HG02840 (cell line): ENCODE measurements around the gene AFF3.

Experiments used
- ATAC-seq: cut with Tn5 transposase; IDR thresholded peaks from one replicate; pipeline ENCODE4 v1.9.1; 2021; ENCODE audit warnings: mild to moderate bottlenecking, moderate library complexity, moderate number of reproducible peaks; ENCODE audit not compliant: unreplicated experiment, low FRiP score

AFF3 gene

DNA sequence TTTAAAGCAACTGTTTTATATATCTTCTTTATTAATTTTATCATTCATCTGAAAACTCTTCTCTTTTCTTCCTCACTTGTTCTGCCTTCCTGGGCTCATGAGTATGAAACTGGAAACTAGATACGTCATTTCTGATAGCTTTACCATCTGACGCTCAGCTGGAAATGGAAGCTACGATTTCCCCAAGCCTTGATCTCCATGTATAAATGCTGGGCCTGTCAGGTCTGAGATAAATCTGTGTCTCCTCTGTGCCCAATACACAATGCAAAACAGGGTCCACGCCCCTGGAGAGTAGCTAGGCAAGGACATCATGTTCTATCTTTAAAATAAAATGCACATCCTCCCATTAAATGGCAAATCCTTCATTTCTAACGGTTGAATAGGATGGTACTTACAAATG, 238.4 kb downstream of the AFF3 start:
- ATAC-seq: no peak

DNA sequence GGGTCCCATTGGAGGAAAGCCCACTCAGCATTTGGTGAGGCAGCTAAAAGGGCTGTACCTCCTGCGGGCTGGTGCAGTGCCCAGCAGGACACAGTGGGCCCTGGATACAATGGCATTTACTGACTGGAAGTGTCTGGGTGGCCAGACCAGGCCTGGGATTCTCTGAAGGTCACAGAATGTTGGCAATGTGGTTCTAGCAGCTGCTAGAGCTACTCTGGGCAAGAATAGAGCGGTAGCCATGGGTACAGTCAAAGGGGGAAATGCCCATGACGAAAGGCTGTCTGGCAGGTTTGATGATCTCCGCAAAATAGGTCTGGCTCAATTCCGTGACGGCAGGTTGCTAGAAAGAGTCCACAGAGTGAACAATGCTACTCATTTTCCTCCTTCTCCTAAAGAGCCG, 241.8 kb downstream of the AFF3 start:
- no peak for ATAC-seq

DNA sequence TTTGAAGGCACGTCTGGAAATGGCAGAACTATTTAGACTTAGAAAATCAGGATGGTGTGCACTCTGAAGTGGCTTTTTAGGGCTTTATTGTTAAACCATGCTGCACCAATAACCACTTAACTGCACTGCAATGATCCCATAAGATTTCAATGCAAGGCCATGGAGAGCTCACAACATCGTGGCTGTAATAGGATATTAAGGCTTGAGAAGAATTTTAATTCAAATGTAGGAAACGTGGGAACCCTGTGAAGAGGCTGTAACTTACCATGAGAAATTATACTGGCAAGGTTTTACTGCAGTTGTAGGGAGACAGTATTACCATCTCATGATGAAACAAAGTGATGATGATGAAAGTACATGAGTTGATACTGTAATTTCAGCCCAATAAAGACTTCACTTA, 242.5 kb downstream of the AFF3 start:
- ATAC-seq: no peak

DNA sequence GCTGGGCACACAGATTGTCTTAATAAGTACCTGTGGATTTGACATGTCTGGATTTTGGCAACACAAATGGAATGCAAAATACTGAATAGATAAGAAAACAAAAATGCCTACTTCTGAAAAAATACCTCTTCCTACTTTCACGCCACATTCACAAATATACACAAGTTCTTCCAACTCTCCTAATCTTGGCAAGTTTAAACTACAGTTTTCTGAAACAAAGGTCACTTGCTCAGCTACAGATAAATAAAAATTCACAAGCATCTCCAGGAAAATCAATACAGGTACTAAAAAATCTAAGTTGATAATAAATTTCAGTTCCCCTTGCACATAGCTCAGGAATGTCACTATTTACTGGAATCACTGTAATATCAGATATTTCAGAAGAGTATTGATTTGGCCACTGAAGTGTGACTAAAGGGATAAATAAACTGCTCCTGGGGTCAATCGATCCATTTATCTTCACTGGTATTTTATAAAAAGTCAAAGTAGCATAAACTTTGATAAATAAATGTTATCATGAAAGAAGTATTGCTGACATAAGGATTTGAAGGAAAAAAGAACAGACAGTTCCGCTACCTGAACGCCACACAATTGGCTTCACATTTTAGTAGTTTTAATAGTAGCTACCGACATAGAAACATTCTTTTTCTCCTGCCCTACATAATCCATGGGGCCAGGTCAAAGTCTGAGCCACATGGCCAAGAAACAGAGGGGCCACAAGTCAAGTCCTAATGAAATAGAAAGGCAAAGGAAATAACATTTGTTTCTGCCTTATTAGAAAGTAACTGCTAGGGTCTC, 243.1 kb downstream of the AFF3 start:
- no peak for ATAC-seq

DNA sequence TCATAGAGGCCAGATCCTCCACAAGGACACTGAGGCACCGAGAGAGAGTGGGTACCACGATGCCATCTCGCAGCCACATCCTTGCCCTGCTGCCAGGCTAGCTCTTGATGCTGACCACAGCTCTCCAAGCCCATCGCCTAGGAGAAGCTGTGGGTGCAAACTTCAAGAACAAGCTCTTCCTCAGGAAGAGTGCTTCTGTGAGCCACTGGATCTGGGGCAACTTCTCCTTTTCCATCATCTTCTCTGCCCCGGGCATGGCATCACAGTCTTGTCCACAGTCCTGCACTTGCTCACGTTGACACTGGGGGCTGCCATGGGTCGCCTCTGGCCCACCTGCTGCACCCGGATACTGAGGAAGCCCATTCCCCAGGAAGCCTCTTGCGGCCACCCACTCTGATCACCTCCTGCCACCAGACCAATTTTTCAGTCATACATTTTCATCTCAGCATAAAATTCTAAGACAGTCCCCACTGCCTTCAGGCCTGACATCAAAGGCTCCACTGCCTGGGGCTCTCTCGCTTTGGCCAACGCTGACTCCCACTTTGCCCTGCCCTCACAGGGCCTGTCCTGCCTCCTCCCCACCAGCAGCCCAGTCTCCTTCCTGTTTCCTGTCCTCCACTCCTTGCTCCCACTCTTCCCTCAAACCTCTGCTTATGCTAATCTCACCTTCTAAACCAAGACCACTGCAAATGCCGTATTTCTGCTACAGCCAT, 243.9 kb downstream of the AFF3 start:
- ATAC-seq: no peak

DNA sequence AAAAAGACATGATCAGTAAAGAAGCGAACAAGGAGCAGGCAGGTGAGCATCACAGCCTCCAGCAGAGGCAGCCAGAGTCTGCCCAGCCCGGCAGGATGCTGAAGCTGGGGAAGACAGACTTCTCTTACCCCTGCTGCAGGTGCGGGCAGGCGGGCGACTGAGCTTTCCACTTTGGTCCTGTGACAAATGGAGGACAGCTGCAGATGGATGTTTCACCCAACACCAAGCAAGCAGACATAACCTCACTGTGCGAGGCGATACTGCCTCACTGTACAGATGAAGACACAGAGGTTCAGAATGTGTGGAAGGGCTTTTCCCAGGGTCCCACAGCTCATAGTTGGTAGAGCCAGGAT, 251.0 kb downstream of the AFF3 start:
- ATAC-seq: no peak

DNA sequence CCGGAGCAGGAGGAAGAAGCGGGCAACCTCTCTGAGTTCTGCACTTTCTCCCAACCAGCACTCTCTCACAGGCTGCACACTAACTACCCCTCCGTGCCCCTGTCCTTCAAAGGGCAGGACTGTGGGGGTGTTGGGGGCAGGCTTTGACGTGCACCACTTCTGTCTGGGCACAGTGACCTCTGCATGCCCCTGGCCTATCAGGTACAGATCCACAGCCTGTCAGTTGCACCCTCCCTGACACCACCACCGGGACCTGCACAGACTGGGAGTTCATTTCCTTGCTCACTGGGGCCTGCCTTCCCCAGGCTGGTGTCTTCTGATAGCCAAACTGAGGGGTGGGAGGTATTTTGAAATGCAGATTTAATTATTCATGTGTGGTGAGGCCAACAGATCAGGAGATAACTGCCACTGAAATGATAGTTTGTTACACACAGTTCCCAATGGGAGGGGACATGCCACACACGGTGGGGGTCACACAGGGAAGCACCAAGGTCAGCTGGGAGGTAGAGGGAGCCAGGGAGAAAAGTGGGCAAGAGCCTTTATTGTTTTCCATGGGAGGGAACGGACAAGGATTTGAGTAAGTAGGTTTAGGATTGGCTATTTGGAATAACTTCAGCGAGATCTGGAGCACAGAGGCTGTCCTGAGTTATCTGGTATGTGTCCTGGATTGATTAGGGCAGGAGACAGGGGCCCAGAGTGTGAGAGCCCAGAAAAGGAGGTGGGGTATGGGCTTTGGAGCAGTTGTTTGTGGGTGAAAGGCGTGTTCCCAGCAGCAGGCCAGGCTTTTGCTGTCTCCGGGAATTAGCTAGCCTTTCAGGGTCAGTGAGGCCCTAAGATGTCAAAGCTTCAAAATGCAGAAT, 251.6 kb downstream of the AFF3 start:
- ATAC-seq: no peak

DNA sequence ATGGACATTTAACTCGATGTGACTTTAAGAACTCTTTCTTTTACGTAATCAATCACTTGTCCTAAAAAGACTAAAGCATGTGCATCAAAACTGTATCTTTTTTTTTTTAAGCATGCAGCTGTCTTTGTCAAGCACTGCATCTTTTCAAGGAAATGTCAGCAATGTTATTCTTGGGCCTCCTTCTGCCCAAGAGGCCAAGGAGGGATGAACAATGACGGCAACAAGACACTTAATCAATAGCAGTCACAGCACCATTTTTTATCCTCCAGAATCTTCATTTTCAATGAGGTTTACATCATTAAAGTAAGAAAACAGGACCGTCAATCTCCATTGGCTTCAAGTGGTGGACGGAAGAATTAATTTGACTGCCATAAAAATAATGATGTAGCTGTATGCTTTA, 253.8 kb downstream of the AFF3 start:
- no peak for ATAC-seq

DNA sequence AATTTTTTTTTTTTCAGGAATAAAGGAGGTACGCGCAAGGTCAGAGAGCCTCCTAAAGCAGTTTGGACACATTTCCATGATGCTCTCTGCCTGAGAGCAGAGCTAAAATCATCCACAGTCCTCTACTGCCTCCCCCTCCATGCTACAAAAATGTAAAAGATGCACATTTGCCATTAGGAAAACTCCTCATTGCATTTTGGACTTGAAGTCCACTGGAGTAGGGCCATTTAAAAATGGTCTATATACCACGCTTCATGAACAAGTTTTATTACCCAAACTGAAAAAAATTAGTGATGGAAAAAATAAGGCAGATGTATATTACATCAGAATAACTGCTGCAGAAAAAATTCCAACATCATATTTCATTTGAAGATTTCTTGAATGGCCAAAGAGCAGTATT, 256.0 kb downstream of the AFF3 start:
- ATAC-seq: no peak

DNA sequence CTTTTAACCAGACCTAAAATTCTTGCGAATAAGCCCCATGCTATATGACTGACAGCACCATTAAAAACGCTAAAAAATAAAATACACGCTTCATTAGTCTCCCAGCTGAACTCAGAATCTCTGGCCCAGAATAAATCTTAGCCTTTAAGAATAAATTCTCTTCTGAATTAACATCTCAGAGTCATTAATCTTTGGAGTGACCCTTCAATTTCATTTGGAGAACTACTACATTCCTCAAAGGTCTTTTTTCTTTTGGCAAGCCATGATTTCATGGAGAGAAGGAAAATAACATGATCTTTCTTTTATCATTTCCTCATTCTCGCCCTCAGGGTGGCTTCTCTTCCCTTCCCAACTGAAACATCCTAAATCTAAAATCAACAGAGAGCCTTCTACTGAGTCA, 259.0 kb downstream of the AFF3 start:
- ATAC-seq: no peak

DNA sequence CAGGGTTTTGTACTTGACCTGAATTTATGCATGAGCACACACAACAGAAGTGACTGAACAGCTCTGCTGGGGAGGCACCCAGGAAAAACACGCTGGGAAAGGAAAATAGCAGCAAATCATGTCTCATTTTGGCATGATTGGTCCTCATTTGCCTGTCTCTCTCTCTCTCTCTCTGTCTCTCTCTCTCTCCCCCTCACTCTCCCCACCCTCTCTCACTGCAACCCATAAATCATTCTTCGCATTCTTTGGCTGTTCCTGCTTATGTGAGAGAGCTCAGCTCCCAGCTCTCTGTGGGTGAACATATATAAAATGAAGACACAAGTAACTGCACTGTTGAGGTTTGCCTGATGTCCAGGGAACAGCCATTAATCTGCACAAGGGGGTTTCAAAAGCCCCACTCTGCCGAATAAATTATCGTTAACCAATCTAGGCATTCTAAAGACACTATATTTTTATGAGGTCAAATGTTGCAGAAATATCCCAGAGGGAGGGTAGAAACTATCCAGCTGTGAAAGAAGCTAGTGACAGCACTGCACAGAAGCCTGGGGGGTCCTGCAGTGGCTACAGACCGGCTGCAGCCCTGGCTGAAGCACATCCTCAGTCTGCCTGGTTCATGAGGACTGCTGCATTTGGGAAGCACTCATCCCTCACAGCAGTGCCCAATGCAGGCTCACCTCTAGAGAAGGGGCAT, 260.3 kb downstream of the AFF3 start:
- no peak for ATAC-seq

DNA sequence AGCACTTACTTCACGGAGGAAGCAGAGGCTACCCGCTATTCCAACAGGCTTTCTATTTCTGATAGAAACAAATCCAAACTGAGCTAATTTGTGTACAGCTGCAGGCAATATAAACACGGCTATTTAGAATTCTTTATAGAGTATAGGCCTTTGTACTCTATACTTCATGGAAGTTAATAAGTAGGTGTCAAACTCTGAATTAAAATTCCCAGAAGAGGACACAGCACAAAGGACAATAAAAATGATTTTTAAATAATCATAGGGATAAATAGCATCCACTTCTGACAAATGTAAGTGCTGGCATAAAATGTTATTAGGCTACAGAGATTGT, 261.5 kb downstream of the AFF3 start:
- ATAC-seq: no peak

DNA sequence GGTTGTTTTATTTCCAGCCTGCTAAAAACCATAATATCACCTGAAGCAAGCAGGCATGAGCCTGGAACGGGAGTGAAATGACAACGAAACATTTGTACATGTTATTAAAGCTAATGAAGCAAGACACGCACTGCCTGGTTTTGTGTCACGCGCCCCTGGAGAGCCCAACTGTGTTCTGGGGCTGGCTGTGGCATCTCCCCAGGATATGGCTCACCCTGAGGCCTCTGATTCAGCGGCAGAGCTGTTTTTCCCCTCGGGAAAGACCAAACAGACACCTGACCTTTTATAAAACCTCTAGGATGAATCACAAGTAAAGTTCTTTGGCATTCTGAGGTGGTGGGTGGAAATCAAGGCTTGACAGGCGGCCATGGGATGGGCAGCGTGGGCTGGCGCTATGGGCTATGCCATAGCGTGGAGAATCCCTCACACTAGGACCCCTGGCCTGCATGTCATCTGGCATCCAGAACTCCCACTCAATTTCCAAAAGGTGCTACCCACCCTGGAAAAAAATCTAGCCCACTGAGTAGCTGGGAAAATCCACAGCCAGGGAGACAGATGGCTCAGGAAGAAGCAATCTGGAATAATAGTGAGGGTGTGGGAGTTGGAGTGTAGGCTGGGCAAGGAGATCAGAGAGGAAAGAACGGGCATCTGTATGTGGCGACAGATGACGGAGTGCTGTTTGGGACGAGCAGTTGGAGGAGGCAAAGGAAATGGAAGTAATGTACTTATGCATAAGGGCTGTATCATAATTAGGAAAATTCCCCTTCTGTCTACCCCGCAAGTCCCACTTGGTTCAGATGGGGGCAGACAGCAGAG, 262.0 kb downstream of the AFF3 start:
- no peak for ATAC-seq

DNA sequence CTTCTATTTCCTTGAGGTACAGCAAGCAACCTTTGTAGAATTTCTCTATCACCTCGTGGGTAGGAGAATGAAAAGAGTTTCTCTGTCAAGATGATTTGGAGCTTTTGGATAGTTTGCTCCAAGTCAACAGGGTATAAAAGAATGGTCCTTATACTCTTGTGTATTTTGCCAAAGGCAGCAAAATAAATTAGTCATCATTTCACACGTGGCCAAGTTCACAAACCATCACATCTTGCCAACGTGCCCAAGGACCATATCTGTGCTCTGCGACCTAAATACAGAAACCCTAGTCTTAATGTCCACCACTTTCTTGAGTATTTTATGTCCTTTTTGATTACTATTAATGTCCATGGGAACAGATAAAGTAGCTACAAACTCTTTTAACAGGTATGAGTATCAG, 262.9 kb downstream of the AFF3 start:
- no peak for ATAC-seq

DNA sequence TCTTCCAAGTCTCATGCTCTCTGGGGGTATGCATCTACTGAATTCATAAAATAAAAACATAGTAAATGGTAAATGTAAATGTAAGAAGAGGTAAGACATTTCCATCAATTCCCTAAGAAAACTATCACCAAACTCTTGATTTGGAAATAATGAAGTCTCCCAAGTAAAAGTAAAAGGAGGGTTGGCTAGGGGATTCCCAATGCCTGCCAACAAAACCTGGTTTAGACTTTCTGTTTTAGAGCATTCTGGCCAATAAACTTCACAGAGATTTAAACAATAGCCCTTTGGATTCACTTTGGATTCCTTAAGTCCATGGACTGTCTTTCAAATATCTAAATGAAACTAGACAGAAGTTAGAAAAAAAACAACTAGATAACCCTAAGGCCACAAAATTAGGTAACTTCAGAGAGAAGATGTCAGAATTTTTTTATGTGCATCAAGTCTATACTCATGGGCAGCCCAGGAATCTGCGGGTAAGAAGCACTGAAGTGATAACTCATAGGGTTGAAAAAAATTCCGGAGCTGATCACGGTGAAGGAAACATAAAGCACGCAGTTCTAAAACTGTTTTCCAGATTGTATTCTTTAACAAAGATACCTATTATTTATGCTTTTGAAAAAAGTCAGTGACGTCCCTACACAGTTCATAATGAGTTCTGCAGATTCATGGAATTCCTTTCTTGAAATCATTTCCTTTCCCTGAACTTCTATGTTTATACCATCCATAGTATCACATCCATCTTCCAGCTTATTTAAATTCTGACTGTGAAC, 263.6 kb downstream of the AFF3 start:
- ATAC-seq: no peak

DNA sequence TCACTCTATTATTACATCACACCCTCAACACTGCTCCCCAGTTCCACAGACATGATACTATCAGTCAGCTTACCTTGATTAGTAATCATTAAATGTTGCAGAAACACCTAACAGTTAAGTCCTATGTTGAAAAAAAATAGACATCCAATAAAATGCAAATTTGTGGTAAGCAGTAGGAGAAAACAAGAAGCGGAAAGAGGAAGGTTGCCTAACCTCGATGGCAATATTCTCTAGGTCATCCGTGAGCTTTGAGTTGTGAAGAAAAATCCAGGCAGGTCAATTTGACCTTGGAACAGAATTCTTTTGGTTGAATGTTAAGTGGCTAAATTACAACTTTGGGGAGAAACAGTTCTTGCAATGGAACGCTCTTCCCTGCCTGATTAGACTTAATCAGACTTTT, 264.4 kb downstream of the AFF3 start:
- no peak for ATAC-seq

DNA sequence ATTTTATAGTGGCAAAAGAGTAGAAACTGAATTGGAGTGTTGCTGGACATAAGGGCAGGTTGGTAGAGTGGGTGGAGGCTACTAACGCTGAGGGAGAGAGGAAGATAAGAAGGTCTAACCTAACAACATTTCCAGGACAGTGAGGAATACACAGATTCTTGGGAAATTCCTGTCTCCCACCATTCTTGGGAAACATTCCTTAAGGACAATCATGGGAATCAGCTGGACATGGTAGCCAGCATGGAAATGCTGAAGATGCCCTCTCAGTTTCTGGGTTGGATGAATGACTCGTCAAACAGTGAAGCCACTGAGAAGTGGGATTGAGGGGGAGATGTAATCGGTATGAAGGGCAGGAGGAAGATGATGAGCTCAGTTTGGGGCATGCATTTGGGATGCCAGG, 265.4 kb downstream of the AFF3 start:
- ATAC-seq: no peak

DNA sequence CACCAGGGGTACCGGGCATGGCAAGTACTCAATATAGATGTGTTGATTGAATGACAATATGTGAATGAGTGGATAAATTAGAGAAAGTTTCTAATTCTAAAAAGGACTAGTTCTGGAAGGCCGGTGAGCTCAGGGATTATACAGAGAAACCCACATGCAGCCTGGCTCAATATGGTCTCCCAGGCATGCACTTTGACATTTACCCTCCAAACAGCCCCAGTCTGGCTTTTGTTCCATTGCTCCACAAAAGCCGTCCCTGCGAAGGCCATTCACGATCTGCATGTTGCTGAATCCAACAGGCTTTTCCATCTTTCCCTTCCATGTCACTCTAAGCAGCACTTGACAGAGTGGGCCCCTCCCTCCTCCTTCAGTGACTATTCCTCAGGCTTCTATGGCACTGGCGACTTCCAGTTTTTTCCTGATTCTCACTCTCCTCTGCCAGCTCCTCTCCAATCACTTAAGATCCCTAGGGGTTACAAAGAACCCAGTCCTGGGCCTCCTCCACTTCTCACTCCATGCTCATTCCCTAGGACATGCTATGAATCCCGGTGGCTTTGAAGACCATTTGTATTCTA, 266.7 kb downstream of the AFF3 start:
- ATAC-seq: no peak

DNA sequence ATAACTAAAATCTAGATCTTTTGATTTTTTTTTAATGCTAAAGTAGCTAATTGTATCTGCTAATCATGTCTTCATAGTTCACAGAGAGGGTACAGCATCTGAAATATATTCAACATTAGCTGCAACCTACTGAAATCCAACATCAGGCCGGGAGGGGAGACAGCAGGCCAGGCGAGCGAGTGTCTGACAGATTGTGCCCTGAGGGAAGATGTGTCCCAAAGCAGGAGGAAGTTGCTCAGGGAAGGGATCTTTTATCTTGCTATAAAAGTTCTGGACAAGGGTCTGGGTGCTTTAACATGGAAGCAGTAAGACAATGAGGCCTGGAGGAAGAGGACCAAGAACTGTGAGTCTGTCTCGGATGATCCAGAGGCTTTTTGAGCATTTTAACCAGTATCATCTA, 274.1 kb downstream of the AFF3 start:
- ATAC-seq: no peak
